DMS 273 (cell line): ENCODE data around the gene DLG4.
A peak's percentile ranks its signal among the peaks of the same experiment; 100 is the strongest.

Experiments used
- DNase-seq: peaks from one replicate; lab custom pipeline; 2025; ENCODE audit not compliant: unreplicated experiment; lab: John Stamatoyannopoulos, UW

The DLG4 gene

DNA sequence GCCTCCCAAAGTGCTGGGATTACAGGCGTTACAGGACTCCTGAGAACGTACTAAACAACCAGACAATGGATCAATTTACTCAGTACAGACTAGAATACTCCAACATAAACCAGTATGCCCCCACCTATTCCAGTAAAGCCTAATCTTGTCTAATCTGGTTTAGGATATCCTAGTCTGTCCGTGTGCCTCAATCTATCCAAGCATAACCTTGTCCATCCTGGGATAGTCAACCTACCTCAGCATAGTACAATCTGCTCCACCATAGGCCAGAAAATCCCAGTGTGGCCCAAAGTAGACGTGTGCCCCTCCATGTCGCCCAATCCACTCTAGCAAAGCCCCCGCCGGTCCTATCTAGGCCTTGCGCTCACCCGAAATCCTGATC, 14.1 kb upstream of the DLG4 start:
- no peak for DNase-seq

DNA sequence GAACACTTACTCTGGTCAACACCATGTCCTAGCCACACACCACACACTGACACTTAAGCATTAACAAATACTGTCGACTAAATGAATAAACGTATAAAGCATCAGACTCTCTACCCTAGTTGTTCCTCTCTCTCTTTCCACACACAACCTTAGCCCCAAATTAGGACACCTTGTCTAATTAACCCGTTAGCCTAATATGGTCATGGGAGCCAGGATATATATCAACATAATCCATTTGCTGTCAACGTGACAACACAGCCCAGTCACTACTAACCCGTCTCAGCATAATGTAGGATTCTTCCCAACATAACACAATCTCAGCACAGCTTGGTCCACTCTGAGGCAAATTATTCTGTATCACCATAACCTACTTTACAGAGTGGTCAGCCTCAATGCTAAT, 12.5 kb upstream of the DLG4 start:
- DNase-seq, result no peak

DNA sequence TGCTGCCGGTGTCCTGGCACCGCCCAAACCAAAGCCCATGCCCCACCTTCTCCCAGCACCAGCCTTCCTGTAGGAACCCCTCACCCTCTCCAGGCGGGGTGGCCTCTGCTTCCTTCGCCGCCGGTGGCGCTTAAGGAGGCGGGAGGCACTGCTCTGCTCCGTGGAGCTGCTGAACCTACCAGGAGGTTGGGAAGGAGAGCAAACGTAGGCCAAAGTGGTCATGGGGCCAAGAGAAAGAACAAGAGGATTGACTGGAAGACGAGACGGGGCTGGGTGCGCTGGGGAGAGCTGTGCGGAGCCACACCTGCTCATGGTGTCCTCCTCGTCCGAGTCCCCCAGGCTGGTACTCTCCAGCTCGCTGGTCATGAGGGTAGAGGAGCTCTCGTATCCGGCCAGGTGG, 9.9 kb upstream of the DLG4 start:
- DNase-seq, result no peak

DNA sequence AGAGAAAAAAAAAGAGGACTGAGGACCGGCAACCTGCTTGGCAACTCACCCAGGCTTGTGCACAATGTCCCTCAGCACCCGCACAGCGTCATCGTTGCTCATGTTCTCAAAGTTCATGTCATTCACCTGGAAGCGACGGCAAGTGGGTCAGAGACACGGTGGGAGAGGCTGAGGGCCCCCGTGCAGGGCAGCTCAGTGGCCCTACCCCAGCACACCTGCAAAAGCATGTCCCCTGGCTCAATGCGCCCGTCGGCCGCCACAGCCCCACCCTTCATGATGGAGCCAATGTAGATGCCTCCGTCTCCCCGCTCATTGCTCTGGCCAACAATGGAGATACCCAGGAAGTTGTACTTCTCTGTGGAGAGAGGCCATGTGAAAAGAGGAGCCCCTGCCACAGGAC, 9.3 kb upstream of the DLG4 start:
- no peak for DNase-seq

DNA sequence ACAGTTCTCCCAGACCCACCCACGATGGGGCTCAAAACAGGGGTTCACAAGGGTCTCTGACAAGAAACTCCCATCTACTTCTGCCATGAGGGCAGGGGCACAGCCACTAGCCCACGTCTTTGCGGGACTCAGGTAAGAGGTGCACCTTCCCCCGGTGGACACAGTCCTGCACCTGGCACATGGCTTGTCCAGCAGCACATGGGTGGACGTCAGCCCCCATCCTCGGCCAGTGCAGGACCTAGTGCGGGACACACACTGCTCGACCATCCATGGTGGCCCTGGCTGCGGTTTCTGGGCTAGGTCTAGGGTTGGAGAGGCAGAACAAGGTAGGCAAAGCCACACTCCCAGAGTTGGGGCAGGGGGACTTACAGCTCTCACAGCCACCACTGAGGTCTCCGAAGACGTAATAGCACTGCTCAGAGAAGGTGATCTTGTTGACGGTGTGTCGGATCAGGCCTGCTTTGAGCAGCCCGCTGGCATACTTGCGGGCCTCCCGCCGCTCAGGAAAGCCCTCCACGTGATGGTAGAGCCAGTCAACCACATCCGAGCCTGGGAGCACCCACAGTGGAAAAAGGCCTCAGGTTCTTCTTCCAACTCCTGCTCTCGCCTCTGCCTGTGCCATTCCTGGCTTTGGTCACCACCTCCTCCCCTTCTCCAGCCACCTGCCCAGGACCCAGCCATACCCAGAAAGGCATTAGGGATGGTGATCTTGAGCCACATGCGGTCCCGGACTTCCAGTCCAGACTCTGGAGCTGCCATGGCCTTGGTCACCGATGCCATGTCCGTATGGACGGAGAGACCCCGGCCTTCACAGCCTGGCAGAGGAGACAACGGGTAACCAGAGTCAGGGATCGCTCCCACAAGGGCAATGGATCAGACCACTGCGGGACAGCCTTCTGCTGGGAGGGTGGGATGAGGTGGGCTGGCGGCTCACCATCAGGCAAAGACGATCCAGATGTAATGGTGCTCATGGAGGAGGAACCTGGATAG, 7.4 kb upstream of the DLG4 start:
- DNase-seq, result no peak

DNA sequence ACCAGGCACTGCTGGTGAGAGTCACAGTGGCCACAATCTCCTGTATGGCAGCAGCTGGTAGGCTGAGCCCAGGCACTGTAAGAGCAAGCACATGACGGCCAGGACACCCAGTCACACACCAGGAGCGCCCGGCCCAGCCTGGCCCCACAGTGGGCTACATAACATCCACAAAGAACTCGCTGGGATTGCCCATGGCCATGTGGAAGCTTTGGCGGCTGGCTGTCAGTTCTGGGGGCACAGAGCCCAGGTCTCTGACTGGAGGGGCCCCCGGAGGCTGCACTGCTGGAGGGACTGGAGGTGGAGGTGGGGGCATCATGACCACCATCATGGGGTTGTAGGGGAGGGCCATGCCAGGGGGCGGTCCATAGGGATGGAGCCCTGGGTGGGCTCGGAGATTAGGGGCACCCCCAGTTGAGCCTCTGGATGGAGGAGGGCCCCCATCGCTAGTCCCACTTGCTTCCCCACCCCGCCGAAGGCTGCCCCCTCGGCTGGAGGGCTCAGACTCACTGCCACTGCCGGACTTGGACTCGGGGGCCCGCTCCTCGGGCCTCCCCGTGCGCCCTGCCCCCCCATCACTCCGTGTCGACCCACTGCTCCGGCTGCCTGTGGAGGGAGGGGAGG, 6.2 kb upstream of the DLG4 start:
- DNase-seq, result no peak

DNA sequence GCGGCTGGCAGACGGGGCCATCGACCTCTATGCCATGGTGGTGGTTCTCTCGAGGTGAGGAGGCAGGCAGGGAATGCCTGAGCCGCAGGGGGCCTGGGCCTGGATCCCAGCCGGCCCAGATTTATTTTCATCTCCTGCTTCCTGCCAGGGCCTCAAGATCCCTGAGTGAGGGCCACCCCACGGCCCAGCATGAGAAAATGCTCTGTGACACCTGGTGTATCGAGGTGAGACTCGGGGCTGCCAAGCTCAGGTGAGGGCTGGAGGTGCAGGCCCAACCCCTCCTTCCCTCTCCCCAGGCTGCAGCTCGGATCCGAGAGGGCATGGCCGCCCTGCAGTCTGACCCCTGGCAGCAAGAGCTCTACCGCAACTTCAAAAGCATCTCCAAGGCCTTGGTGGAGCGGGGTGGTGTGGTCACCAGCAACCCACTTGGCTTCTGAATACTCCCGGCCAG, 5.0 kb upstream of the DLG4 start:
- no peak for DNase-seq

DNA sequence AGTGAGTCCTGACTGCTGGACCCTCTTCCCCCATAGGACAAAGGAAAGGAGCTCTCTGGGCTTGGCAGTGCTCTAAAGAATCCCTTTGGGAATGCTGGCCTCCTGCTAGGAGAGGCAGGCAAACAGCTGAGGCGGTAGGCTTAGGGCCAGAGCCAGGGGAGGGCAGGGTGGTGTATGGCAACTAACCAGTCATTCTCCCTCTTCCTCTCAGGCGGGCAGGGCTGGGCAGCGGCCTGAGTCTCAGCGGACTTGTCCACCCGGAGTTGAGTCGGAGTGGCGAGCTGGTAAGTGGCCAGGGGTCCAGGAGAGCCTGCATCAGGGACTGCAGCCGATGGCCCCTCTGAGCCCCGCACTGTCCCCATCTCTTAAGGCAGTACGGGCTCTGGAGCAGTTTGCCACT, 4.5 kb upstream of the DLG4 start:
- no peak for DNase-seq

DNA sequence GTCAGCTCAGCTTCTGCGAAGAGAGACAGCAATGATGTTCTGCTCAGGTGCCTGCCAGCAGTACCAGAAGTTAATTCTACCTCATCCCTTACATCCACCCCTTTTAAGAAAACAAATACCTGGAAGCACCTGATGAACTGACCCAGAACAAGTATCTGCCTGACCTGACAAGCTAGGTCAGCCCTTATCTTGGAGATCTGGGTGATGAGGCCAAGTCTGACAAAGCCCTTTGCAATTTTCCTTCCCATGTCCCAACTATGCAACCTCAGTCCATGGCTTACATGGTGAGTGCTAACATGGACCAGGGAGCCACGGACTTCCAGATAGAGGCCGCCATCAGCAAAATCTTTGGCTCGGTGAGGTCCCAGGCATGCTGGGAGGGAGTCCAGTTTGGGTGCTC, 3.7 kb upstream of the DLG4 start:
- DNase-seq, result no peak

DNA sequence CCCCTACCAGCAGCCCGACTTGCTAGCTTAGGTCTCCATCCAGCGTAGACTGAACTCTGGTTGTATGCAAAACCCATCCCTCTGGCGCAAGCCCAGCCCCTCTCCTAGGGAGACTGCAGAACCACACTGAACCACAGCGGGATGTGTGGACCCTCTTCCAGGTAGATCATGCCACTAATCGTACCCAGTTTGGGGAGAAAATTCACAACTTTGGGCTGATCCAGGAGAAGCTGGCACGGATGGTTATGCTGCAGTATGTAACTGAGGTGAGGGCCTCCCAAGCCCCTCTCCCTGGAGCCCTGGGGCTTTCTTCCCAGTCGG, 3.3 kb upstream of the DLG4 start:
- DNase-seq, result no peak

DNA sequence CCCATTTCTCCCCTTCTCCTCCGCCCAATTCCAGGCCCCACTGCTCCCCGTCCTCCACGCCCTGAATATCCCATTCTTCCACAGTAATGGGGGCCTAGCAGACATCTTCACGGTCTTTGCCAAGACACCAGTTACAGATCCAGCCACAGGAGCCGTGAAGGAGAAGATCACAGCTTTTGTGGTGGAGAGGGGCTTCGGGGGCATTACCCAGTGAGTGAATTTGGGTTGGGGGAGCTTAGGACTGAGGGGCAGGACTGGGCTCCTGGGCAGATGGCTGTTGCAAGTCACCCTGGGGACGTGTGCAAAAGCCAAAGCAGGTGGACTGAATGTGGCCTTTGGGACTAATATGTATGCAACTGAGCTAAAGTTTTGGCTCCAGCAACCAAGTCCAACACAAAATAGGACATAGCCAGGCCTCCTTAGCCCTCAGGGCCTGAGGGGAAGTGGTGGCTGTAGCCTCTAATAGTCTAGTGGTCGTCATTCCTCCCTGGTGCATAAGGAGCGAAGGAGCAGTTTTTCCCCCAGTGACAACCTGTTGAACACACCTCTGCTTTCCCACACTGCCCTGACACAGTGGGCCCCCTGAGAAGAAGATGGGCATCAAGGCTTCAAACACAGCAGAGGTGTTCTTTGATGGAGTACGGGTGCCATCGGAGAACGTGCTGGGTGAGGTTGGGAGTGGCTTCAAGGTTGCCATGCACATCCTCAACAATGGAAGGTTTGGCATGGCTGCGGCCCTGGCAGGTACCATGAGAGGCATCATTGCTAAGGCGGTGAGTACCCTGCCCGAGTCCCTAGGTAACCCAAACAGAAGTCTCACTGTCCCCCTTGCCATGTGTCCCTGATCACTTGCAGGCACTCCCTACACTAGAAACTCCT, 2.7 kb upstream of the DLG4 start:
- no peak for DNase-seq

DNA sequence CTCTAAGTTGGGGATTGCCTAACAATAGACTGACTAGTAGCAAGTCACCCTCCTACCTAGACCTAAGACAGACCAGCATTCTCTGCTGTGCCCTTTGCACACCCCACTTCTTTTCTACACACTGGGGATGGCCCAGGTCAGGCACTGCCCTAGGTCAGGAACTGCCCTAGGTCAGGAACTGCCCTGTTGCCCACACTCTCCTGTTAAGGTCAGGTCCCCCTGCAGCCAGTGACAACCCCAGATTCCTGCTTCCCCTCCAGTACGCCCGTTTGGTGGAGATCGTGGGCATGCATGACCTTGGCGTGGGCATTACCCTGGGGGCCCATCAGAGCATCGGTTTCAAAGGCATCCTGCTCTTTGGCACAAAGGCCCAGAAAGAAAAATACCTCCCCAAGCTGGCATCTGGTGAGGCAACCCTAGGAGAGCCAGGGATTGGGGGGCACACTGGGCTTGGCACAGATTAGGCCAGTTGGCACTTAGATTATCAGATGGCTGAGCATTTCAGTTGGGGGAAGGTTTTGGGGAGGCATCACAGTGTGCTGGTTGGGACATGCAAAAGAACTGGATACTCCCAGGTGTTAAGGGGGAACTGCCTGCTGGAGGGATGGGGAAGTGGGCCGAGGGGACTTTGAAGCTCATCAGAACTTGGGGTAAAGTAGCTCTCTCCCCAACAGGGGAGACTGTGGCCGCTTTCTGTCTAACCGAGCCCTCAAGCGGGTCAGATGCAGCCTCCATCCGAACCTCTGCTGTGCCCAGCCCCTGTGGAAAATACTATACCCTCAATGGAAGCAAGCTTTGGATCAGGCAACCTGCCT, 1.8 kb upstream of the DLG4 start:
- DNase-seq, result no peak

DNA sequence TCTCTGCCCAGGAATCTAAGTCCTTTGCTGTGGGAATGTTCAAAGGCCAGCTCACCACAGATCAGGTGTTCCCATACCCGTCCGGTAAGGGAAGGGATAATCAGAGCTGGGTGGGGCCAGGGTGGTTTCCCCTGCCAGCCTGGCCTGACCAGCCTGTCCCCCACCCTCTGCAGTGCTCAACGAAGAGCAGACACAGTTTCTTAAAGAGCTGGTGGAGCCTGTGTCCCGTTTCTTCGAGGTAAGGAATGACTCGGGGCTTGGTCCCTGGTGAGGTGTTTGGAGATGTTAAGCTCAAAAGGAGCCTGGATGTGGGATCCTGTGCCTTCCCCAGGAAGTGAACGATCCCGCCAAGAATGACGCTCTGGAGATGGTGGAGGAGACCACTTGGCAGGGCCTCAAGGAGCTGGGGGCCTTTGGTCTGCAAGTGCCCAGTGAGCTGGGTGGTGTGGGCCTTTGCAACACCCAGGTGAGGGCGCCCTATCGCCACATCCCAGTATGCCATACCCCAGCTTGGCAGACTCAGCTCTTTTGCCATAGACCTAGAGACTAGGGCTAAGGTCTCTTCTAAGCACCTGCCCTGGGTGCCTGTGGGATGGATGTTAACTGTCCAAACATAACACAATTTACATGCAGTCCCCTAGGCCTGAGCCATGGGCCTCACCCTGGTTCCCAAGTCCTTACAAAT, 1.1 kb upstream of the DLG4 start:
- peak; percentile 75 for DNase-seq

DNA sequence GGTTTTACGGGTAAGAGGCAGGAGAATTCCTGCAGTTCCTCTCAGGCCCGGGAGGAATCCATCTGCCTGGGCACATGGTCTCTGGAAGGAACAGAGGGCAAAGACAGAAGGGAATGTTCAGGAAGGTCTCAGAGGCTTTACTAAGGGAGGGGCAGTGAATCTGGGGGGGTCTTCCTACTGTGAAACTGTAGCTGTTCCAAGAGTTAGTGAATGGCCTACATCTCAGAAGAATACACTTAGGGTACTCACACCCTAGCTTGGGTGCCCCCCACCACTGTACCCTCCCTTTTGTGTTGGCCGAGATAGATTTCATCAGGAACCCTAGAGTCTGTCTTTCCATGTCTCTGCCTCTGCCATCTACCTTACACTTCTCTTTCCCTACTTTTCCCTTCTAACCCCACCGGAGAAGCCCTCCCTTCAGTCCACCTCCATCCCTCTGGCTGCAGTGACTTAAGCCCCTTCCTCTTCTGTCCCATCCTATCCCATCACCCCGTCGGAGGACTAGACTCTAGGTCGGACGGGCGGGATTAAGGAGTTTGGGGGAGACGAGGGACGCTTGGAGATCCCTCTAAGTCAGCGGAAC, 316 bp downstream of the DLG4 start:
- DNase-seq, result no peak

DNA sequence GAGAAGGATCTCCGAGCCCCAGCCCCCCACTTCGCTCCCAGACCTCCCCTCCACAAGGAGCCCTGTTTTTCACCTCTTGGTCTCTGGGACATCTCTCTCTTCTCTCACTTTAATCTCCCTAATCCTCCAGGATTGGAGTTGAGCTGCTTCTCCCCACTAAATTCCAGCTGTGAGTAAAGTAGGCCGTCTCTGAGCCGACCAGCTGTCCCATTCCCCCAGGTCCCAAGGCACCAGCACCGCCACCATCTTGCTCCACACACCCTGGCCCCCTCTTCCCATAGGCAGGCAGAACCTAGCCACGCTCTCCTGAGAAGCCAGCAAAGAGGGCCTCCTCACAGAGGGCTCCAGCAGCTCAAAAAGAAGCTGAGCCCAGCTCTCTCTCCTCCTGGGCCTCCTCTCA, 878 bp downstream of the DLG4 start:
- peak; percentile 39 for DNase-seq

DNA sequence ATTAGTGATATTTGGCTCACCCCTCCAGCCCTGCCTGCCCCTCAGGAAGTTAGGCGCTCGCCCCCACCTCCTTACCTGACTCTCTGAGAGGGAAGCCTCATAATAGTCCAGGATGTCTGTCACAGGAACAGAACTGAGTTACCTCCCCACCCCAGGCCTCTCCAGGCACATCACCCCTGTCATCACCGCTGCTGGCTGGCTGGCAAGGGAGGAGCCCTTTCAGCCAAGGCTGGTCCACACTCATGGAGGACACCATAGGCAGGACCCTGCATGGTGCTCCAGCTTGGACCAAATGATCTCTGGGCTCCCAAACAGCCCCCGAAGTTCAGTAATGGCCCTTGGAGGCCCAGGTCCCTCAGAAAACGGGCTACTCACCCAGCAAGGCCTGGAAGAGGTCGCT, 1.5 kb downstream of the DLG4 start:
- no peak for DNase-seq

DNA sequence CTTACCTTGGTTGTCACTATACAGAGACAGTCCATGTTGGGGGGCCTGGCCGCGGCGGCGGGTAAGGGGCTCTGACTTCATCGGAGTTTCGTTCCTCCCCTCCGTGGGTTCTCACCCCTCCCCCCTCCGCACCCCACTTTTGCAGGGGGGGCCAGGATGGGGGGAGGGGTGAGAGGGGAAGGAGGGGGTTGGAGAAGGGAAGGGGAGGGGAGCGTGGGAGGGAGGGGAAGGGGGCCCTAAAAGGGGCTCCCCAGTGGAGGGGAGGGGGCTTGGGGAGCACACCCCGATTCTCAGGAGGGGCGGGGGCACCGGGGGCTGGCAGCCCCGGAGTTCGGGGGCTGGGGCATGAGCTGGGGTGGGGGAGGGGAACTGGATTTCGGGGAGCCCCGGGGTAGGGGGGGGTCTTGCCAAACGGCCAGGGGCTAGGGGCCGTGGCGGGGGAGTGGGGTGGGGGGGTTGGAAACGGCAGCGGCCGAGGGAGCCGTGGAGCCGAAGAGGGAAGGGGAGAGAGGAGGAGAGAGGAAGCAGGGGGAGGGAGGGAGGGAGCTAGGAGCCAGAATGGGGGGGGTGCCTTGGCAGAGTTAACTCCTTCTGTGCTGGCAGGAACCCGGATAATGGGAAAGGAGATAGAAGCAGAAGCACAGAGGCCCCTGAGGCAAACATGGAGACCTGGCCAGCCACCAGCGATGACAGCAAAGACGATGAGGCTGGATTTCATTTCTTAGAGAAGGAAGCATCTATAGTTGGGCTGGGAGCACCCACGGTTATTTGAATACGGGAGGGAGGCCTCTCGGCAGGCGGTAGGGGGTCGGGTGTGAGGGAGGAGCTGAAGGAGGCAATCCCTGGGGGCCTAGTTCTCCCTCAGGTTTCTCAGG, 2.3 kb downstream of the DLG4 start:
- DNase-seq, result peak; percentile 74

DNA sequence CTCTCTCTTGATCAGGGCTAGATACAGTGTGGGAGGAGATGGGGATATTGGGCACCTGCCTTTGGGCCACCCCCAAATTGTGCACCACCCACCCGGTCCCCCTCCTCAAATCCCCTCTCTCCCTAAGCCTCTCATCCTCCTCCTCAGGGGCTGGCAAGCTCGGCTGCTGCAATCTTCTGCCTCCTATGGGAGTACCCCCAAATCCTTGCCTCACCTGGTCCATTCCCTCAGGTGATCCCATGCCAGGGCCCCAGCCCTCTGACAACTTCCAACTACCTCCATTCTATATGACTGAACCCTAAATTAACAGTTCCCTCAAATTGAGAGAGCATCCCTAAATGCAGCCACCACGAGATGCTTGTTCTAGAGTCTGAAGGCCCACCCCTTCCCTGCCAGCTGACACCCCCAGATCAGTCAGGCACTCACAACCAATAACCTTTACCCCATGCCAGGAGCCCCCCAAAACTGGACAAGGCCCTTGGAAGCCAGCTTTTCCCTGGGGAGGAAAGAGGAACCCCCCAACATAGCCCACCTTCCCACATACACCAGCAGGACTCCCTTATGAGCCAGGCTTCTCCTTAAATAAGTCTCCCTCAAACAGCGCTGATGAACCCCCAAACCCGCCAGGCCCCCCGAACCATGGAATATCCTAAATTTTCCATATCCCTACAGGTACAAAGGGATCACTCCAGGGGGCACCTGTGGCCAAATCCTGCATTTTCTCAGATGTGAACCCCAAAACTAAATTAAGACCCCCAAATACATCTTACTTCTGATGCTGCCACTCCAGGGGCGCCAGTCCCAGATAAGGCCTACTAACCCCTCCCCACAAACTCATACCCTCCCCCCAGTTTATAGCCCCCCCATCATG, 3.2 kb downstream of the DLG4 start:
- DNase-seq, result no peak
